Adipose tissue (tissue), 3 donors: ENCODE data around the gene CD2BP2. TPM values are rescaled to one million over a fixed set of nuclear protein-coding genes. Genes with fewer than 3 reads are reported as not detected.

Experiments
- H3K27ac ChIP-seq: one replicate; pipeline ENCODE4 v1.5.1; 2013; ENCODE audit warnings: low read depth, low read length
- WGBS, 3 donors: extraction: QIAGEN DNeasy Blood & Tissue Kit; methylation state at CpG; one replicate each; pipeline ENCODE4 v1.1.7; 2013; 5-methylcytosine and 5-hydroxymethylcytosine counted together
- polyA plus RNA-seq, 3 donors: library from polyadenylated mRNA; stranded (reverse); fragments of 200-250 nt; gene quantifications; one replicate each; pipeline ENCODE4 v1.2.3, GENCODE V29; 2013
- donor health status: healthy with polysubstance abuse.
- donor health status: Bipolar disorder and iron deficiency.
- donor health status: healthy.

CD2BP2 gene
- polyA plus RNA-seq, 3 donors = 27.0 to 41.5 (median 37.5) TPM

GRCh38 chr16:30380072-30380802, 25.1 kb upstream of the CD2BP2 start:
- WGBS, 3 donors = 91 to 93% (median 92%) methylated on average over 4 of the region's 4 CpGs
- H3K27ac ChIP-seq = no peak overlapping the region

GRCh38 chr16:30379158-30379783, 24.2 kb upstream of the CD2BP2 start:
- peak overlapping the region; percentile 22 for H3K27ac ChIP-seq
- WGBS, 3 donors = 26 to 31% (median 30%) methylated on average over 27 of the region's 27 CpGs

- peak overlapping the region; percentile 91 for H3K27ac ChIP-seq
- 0 to 1% (median 0%) methylated on average over 59 to 66 of the region's 67 CpGs for WGBS, 3 donors
Measured at GRCh38 chr16:30378236-30379157, 23.4 kb upstream of the CD2BP2 start.

GRCh38 chr16:30377812-30378235, 22.7 kb upstream of the CD2BP2 start:
- peak overlapping the region; percentile 91 for H3K27ac ChIP-seq
- 0 to 2% (median 0%) methylated on average over 37 to 39 of the region's 39 CpGs for WGBS, 3 donors

GRCh38 chr16:30377050-30377811, 22.1 kb upstream of the CD2BP2 start:
- 37 to 49% (median 39%) methylated on average over 29 of the region's 29 CpGs for WGBS, 3 donors
- peak overlapping the region; percentile 91 for H3K27ac ChIP-seq

GRCh38 chr16:30376461-30376902, 21.4 kb upstream of the CD2BP2 start:
- WGBS, 3 donors = 92 to 96% (median 95%) methylated on average over 8 of the region's 8 CpGs

GRCh38 chr16:30375864-30376263, 20.8 kb upstream of the CD2BP2 start:
- WGBS, 3 donors = 85 to 93% (median 85%) methylated on average over 8 of the region's 8 CpGs
- no peak overlapping the region for H3K27ac ChIP-seq

More at GRCh38 chr16:30376461-30376902, 21.4 kb upstream of the CD2BP2 start:
- H3K27ac ChIP-seq = no peak overlapping the region

GRCh38 chr16:30374538-30374937, 19.4 kb upstream of the CD2BP2 start, which contains the start of gene MYL11:
Gene MYL11, plus strand, starts transcription at chr16:30374802. Its CDS starts 56 bp downstream, at chr16:30374858.
- WGBS, 3 donors = 91 to 93% (median 91%) methylated on average over 6 of the region's 6 CpGs
- no peak within 1 kb of the TSS for H3K27ac ChIP-seq

GRCh38 chr16:30372725-30373124, 17.6 kb upstream of the CD2BP2 start:
- 68 to 93% (median 88%) methylated on average over 5 of the region's 5 CpGs for WGBS, 3 donors
- no peak overlapping the region for H3K27ac ChIP-seq

GRCh38 chr16:30372038-30372712, 17.1 kb upstream of the CD2BP2 start:
- no peak overlapping the region for H3K27ac ChIP-seq
- WGBS, 3 donors = 66 to 77% (median 72%) methylated on average over 6 of the region's 6 CpGs

- WGBS, 3 donors = 20 to 25% (median 24%) methylated on average over 11 of the region's 11 CpGs
- H3K27ac ChIP-seq = no peak overlapping the region
Measured at GRCh38 chr16:30371248-30371816, 16.2 kb upstream of the CD2BP2 start.

GRCh38 chr16:30370456-30371247, 15.5 kb upstream of the CD2BP2 start, which contains the start of gene TBC1D10B:
Gene TBC1D10B, minus strand, starts transcription at chr16:30370494. Its CDS starts 311 bp downstream, at chr16:30370183.
- H3K27ac ChIP-seq = peak within 1 kb of the TSS; percentile 36
- WGBS, 3 donors = 0% methylated on average over 40 of the region's 40 CpGs

GRCh38 chr16:30369938-30370455, 14.9 kb upstream of the CD2BP2 start:
- 1 to 2% (median 1%) methylated on average over 16 to 76 of the region's 76 CpGs for WGBS, 3 donors
- no peak overlapping the region for H3K27ac ChIP-seq

GRCh38 chr16:30369091-30369937, 14.2 kb upstream of the CD2BP2 start:
- WGBS, 3 donors = 0 to 1% (median 1%) methylated on average over 43 to 45 of the region's 45 CpGs
- peak overlapping the region; percentile 36 for H3K27ac ChIP-seq

GRCh38 chr16:30368792-30369090, 13.6 kb upstream of the CD2BP2 start:
- WGBS, 3 donors = 6 to 14% (median 8%) methylated on average over 4 of the region's 4 CpGs
- H3K27ac ChIP-seq = no peak overlapping the region
